HepG2 (cell line): ENCODE results near the gene CCL17. TPM values are rescaled to one million over a fixed set of nuclear protein-coding genes. Genes with fewer than 3 reads are reported as not detected.

Source experiments
- BRCA1 ChIP-seq: sonication (generic); formaldehyde crosslinking; IDR thresholded peaks from 2 replicates; pipeline ENCODE4 v1.4.0; 2020; ENCODE audit warnings: missing genetic modification reagents
- ETS1 ChIP-seq: sonication (generic); formaldehyde crosslinking; IDR thresholded peaks from 2 replicates; pipeline ENCODE4 v1.4.0; 2020; ENCODE audit warnings: missing genetic modification reagents
- HMGXB3 ChIP-seq: sonication (generic); formaldehyde crosslinking; IDR thresholded peaks from 2 replicates; pipeline ENCODE4 v1.4.0; 2020; ENCODE audit warnings: missing genetic modification reagents, borderline replicate concordance
- MYC ChIP-seq: sonication (generic); formaldehyde crosslinking; IDR thresholded peaks from 2 replicates; pipeline ENCODE4 v1.9.0; 2021; ENCODE audit warnings: missing genetic modification reagents, borderline replicate concordance
- ONECUT2 ChIP-seq: sonication (generic); formaldehyde crosslinking; IDR thresholded peaks from 2 replicates; pipeline ENCODE4 v1.4.0; 2020; ENCODE audit warnings: missing genetic modification reagents
- PAX8 ChIP-seq: sonication (generic); formaldehyde crosslinking; IDR thresholded peaks from 2 replicates; pipeline ENCODE4 v1.8.0; 2022; ENCODE audit warnings: mild to moderate bottlenecking, missing genetic modification reagents, borderline replicate concordance
- PCBP1 ChIP-seq: fragments of 200-400 bp; formaldehyde crosslinking; IDR thresholded peaks from 2 replicates; pipeline ENCODE4 v1.6.1; 2017; ENCODE audit warnings: mild to moderate bottlenecking, low read depth, low read length, borderline replicate concordance
- POLR2AphosphoS5 ChIP-seq: IDR thresholded peaks from 2 replicates; pipeline ENCODE4 v1.6.1; 2012; ENCODE audit warnings: low read depth, low read length
- POLR2G ChIP-seq: fragments of 200-400 bp; formaldehyde crosslinking; IDR thresholded peaks from 2 replicates; pipeline ENCODE4 v1.6.1; 2018; ENCODE audit warnings: mild to moderate bottlenecking, low read depth, low read length, moderate library complexity
- SALL2 ChIP-seq: sonication (generic); formaldehyde crosslinking; IDR thresholded peaks from 2 replicates; pipeline ENCODE4 v1.8.1; 2023; ENCODE audit warnings: mild to moderate bottlenecking, missing genetic modification reagents, inconsistent platforms
- ZBTB8A ChIP-seq: sonication (generic); formaldehyde crosslinking; IDR thresholded peaks from 2 replicates; pipeline ENCODE4 v1.4.0; 2020; ENCODE audit warnings: mild to moderate bottlenecking, low read depth, missing genetic modification reagents, borderline replicate concordance
- ZC3H13 ChIP-seq: sonication (generic); formaldehyde crosslinking; IDR thresholded peaks from 2 replicates; pipeline ENCODE4 v1.8.1; 2023; ENCODE audit warnings: mild to moderate bottlenecking, missing genetic modification reagents, moderate library complexity
- ZNF367 ChIP-seq: sonication (generic); formaldehyde crosslinking; IDR thresholded peaks from 2 replicates; pipeline ENCODE4 v1.4.0; 2020; ENCODE audit warnings: missing genetic modification reagents, borderline replicate concordance
- ZNF570 ChIP-seq: sonication (generic); formaldehyde crosslinking; IDR thresholded peaks from 2 replicates; pipeline ENCODE4 v1.4.0; 2020; ENCODE audit warnings: mild to moderate bottlenecking, missing genetic modification reagents, borderline replicate concordance
- ZNF678 ChIP-seq: sonication (generic); formaldehyde crosslinking; IDR thresholded peaks from 2 replicates; pipeline ENCODE4 v1.4.0; 2020; ENCODE audit warnings: mild to moderate bottlenecking, missing genetic modification reagents
- ZNF724P ChIP-seq: sonication (generic); formaldehyde crosslinking; IDR thresholded peaks from 2 replicates; pipeline ENCODE4 v1.8.0; 2022; ENCODE audit warnings: missing genetic modification reagents, borderline replicate concordance
- ZNF761 ChIP-seq: sonication (generic); formaldehyde crosslinking; conservative IDR thresholded peaks from 2 replicates; pipeline ENCODE4 v1.4.0; 2020; ENCODE audit warnings: mild to moderate bottlenecking, missing genetic modification reagents
- ZNF766 ChIP-seq: sonication (generic); formaldehyde crosslinking; IDR thresholded peaks from 2 replicates; pipeline ENCODE4 v1.5.0; 2020; ENCODE audit warnings: missing genetic modification reagents, borderline replicate concordance
- ZNF784 ChIP-seq: sonication (generic); formaldehyde crosslinking; IDR thresholded peaks from 2 replicates; pipeline ENCODE4 v1.5.1; 2020; ENCODE audit warnings: missing genetic modification reagents, mild to moderate bottlenecking, borderline replicate concordance
- ZNF788 ChIP-seq: sonication (generic); formaldehyde crosslinking; IDR thresholded peaks from 2 replicates; pipeline ENCODE4 v1.5.0; 2020; ENCODE audit warnings: mild to moderate bottlenecking, missing genetic modification reagents, borderline replicate concordance
- ZSCAN30 ChIP-seq: sonication (generic); formaldehyde crosslinking; IDR thresholded peaks from 2 replicates; pipeline ENCODE4 v1.5.0; 2020; ENCODE audit warnings: mild to moderate bottlenecking, missing genetic modification reagents
- polyA plus RNA-seq, 8 experiments: library from polyadenylated mRNA; depleted of rRNA in 3 of 8; stranded (reverse) in 7 of 8; unstranded in 1 of 8; fragments of >200 nt; fragmentation: Illumina TruSeq in 4 of 8; extraction: Trizol in 4 of 8; gene quantifications; 2 replicates each; pipeline versions ENCODE4 v1.2.1 to v1.2.3, GENCODE V29; 2011 to 2016; ENCODE audit warnings: low read depth in 4 of 8, missing spikeins in 1 of 8, mixed read lengths in 1 of 8; ENCODE audit not compliant: insufficient read depth in 1 of 8
- total RNA-seq, 5 experiments: library from RNA; depleted of rRNA; stranded (reverse); fragments of >200 nt; fragmentation: Illumina TruSeq; extraction: Trizol; gene quantifications; 2 replicates each; pipeline ENCODE4 v1.2.3, GENCODE V29; 2016; ENCODE audit warnings: low read depth in 1 of 5

The CCL17 gene
- total and polyA plus RNA-seq, 2 of the 13 experiments (the other 11 are each of a cell fraction or from before 2014, with no cell fraction given) = not detected

GRCh38 chr16:57383276-57384247 is 21.0 kb upstream of the CCL17 start (continued):
- peak; percentile 90 for TF ChIP-seq HMGXB3 (CRISPR knock-in tag)
- TF ChIP-seq ZNF788 (CRISPR knock-in tag) = peak; percentile 36; the same call in 1 of the 2 replicates
- peak; percentile 62; the same call in 1 of the 2 replicates for TF ChIP-seq SALL2 (CRISPR knock-in tag)
- TF ChIP-seq PAX8 (CRISPR knock-in tag) = no peak
- 0 out of 2 replicates have a peak, but pooled peaks have one; percentile 25 for TF ChIP-seq ZNF570 (CRISPR knock-in tag)
- TF ChIP-seq ZNF678 = 0 out of 2 replicates have a peak, but pooled peaks have one; percentile 23
- 0 out of 2 replicates have a peak, but pooled peaks have one; percentile 46 for TF ChIP-seq PCBP1
- TF ChIP-seq ETS1 (CRISPR knock-in tag) = 0 out of 2 replicates have a peak, but pooled peaks have one; percentile 51
- TF ChIP-seq ZSCAN30 (CRISPR knock-in tag) = 0 out of 2 replicates have a peak, but pooled peaks have one; percentile 70
- peak; percentile 9; the same call in 1 of the 2 replicates for TF ChIP-seq POLR2G
- TF ChIP-seq ZNF766 = peak; percentile 53; the same call in 1 of the 2 replicates
- 0 out of 2 replicates have a peak, but pooled peaks have one; percentile 71 for TF ChIP-seq ZNF761 (CRISPR knock-in tag)
- 0 out of 2 replicates have a peak, but pooled peaks have one; percentile 57 for TF ChIP-seq ZNF784 (CRISPR knock-in tag)
- TF ChIP-seq ZNF724P (CRISPR knock-in tag) = no peak
- TF ChIP-seq ZNF367 (CRISPR knock-in tag) = peak; percentile 45; the same call in 1 of the 2 replicates
- TF ChIP-seq ZC3H13 (CRISPR knock-in tag) = no peak; the same call in 1 of the 2 replicates
- TF ChIP-seq BRCA1 (CRISPR knock-in tag) = peak; percentile 73; the same call in 1 of the 2 replicates
- TF ChIP-seq ZBTB8A (CRISPR knock-in tag) = 0 out of 2 replicates have a peak, but pooled peaks have one; percentile 11
- 0 out of 2 replicates have a peak, but pooled peaks have one; percentile 11 for TF ChIP-seq MYC
- TF ChIP-seq POLR2AphosphoS5 = peak; percentile 59; the same call in 1 of the 2 replicates
- TF ChIP-seq ONECUT2 (CRISPR knock-in tag) = peak; percentile 54; the same call in 1 of the 2 replicates
